ENCODE results near the gene SFR1.

The SFR1 gene

GRCh38 chr10:104084482-104085142 lies 37.4 kb upstream of the SFR1 start:
- TF ChIP-seq, protein P1, sequence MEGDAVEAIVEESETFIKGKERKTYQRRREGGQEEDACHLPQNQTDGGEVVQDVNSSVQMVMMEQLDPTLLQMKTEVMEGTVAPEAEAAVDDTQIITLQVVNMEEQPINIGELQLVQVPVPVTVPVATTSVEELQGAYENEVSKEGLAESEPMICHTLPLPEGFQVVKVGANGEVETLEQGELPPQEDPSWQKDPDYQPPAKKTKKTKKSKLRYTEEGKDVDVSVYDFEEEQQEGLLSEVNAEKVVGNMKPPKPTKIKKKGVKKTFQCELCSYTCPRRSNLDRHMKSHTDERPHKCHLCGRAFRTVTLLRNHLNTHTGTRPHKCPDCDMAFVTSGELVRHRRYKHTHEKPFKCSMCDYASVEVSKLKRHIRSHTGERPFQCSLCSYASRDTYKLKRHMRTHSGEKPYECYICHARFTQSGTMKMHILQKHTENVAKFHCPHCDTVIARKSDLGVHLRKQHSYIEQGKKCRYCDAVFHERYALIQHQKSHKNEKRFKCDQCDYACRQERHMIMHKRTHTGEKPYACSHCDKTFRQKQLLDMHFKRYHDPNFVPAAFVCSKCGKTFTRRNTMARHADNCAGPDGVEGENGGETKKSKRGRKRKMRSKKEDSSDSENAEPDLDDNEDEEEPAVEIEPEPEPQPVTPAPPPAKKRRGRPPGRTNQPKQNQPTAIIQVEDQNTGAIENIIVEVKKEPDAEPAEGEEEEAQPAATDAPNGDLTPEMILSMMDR (conservative IDR thresholded peaks at IDR 0.05), result no peak
- no peak for TF ChIP-seq ZFX (IDR thresholded peaks at IDR 0.05)
- H3K27ac ChIP-seq, result no peak overlapping the region

- TF ChIP-seq, protein P1 (conservative IDR thresholded peaks at IDR 0.05), result no peak
- no peak for TF ChIP-seq ZFX (IDR thresholded peaks at IDR 0.05)
Measured at GRCh38 chr10:104085801-104086400, 36.1 kb upstream of the SFR1 start, which contains the start of gene COL17A1. Gene COL17A1, minus strand, starts transcription at chr10:104085880. Its CDS starts 5,207 bp downstream, at chr10:104080673.

GRCh38 chr10:104088239-104088638 lies 33.7 kb upstream of the SFR1 start:
- no peak overlapping the region for H3K27ac ChIP-seq
- no peak for TF ChIP-seq ZFX (IDR thresholded peaks at IDR 0.05)
- TF ChIP-seq, protein P1 (conservative IDR thresholded peaks at IDR 0.05), result no peak

More at GRCh38 chr10:104085801-104086400, 36.1 kb upstream of the SFR1 start, which contains the start of gene COL17A1:
- H3K27ac ChIP-seq, result no peak within 1 kb of the TSS

DNA sequence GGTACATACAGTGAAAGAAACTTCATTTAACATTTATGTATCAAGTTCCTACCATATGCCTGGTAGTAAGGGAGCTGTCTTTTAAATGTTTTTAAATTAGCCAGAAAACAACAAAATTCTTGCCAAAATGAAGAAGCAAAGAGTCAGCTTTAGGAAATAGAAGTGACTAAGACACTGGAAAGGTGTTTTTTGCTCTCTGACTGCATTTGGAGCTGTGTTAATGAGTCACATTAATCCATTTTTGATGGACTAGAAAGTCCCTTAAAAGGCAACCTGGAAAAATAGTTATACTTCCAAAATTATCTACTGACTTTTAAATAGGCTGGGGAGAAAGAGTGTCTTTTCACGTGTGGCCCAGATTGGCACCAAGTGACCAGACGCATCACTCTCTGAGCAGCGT lies 32.4 kb upstream of the SFR1 start:
- no peak for TF ChIP-seq ZFX (IDR thresholded peaks at IDR 0.05)
- TF ChIP-seq, protein P1 (conservative IDR thresholded peaks at IDR 0.05), result no peak
- H3K27ac ChIP-seq, result no peak overlapping the region

GRCh38 chr10:104090611-104091010 lies 31.4 kb upstream of the SFR1 start:
- no peak for TF ChIP-seq ZFX (IDR thresholded peaks at IDR 0.05)
- H3K27ac ChIP-seq, result no peak overlapping the region

DNA sequence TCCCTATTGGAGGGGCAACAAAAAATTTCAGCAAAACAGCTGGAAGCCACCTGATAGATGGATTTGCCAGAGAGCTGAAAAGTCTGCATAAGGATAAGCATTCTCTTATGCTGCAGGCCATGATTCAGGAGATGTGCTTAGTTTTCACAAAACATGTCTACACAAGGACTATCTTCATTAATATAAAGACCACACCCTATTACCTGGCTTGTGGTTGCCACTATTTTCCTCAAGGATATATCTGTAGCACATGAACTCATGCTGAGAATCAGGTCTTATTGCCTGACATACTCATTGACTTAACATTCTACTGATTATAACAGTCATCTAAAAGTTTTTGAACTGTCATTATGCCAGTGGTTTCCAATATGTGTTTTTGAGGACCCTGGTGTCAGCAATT lies 29.2 kb upstream of the SFR1 start:
- no peak for TF ChIP-seq ZFX (IDR thresholded peaks at IDR 0.05)
- TF ChIP-seq, protein P1 (conservative IDR thresholded peaks at IDR 0.05), result no peak
- no peak overlapping the region for H3K27ac ChIP-seq

GRCh38 chr10:104096692-104097091 lies 25.3 kb upstream of the SFR1 start:
- no peak for TF ChIP-seq ZFX (IDR thresholded peaks at IDR 0.05)
- TF ChIP-seq, protein P1 (conservative IDR thresholded peaks at IDR 0.05), result no peak
- no peak overlapping the region for H3K27ac ChIP-seq
